NCI-H187 treated with DMSO at 0.1 percent for 48 hours (cell line): Measurements from ENCODE around the gene CXCR2.

Experiments
- DNase-seq: peaks from one replicate; lab custom pipeline; 2025; lab: John Stamatoyannopoulos, UW

Gene CXCR2

GRCh38 chr2:218186355-218186766 is 60.5 kb downstream of the CXCR2 start:
- peak; percentile 2 for DNase-seq
